GM23338 (cell line): Measurements from ENCODE around the gene STAT3. TPM values are rescaled to one million over a fixed set of nuclear protein-coding genes. Genes with fewer than 3 reads are reported as not detected.
A peak's percentile ranks its signal among the peaks of the same experiment; 100 is the strongest.

Experiments used
- ATAC-seq: fragments of 200-7000 bp; cut with Tn5 transposase; 3 replicates; pipeline ENCODE4 v1.9.1; 2020
- DNase-seq: peaks from one replicate; pipeline ENCODE4 v3.0.0-alpha.2; 2015; ENCODE audit warnings: low spot score
- H2AFZ ChIP-seq: fragments of 200-600 bp; sonication (generic); 2 replicates; pipeline ENCODE4 v1.8.0; 2016; ENCODE audit warnings: antibody characterized with exemption, mild to moderate bottlenecking, moderate library complexity
- H3F3A ChIP-seq: fragments of 200-600 bp; sonication (generic); replicated peaks from 2 replicates; pipeline ENCODE4 v1.8.0; 2017; ENCODE audit warnings: antibody characterized with exemption, mixed run types, low read depth
- H3K27ac ChIP-seq: fragments of 200-600 bp; sonication (generic); 2 replicates; pipeline ENCODE4 v1.6.1; 2016; ENCODE audit warnings: low read depth
- H3K27me3 ChIP-seq: fragments of 200-600 bp; sonication (generic); 2 replicates; pipeline ENCODE4 v1.8.0; 2016; ENCODE audit warnings: mild to moderate bottlenecking, mixed run types, moderate library complexity; ENCODE audit not compliant: insufficient read depth
- H3K36me3 ChIP-seq: fragments of 200-600 bp; sonication (generic); 2 replicates; pipeline ENCODE4 v1.8.0; 2016; ENCODE audit warnings: mild to moderate bottlenecking; ENCODE audit not compliant: insufficient read depth
- H3K4me1 ChIP-seq: fragments of 200-600 bp; sonication (generic); 2 replicates; pipeline ENCODE4 v1.8.0; 2016; ENCODE audit warnings: mild to moderate bottlenecking, moderate library complexity; ENCODE audit not compliant: insufficient read depth
- H3K4me2 ChIP-seq: fragments of 200-600 bp; sonication (generic); 2 replicates; pipeline ENCODE4 v1.7.1; 2017; ENCODE audit warnings: mixed run types
- H3K4me3 ChIP-seq: fragments of 200-600 bp; sonication (generic); 2 replicates; pipeline ENCODE4 v1.6.1; 2016; ENCODE audit warnings: mixed run types
- H3K79me2 ChIP-seq: fragments of 200-600 bp; sonication (generic); replicated peaks from 2 replicates; pipeline ENCODE4 v1.8.0; 2017; ENCODE audit warnings: mild to moderate bottlenecking; ENCODE audit not compliant: insufficient read depth
- H3K9me2 ChIP-seq: fragments of 200-600 bp; sonication (generic); 2 replicates; pipeline ENCODE4 v1.8.0; 2017; ENCODE audit not compliant: insufficient read depth
- H4K20me1 ChIP-seq: fragments of 200-600 bp; sonication (generic); replicated peaks from 2 replicates; pipeline ENCODE4 v1.8.0; 2017; ENCODE audit warnings: mild to moderate bottlenecking; ENCODE audit not compliant: insufficient read depth
- H3K27ac Mint-ChIP-seq: 2 replicates; pipeline ENCODE4 v1.8.0; 2020; ENCODE audit warnings: inconsistent platforms, mild to moderate bottlenecking, moderate library complexity, mixed read lengths
- H3K27me3 Mint-ChIP-seq: 3 replicates; pipeline ENCODE4 v1.8.0; 2022; ENCODE audit warnings: low read depth, mild to moderate bottlenecking, moderate library complexity, mixed read lengths, inconsistent platforms; ENCODE audit not compliant: insufficient read depth, poor library complexity
- H3K36me3 Mint-ChIP-seq: 3 replicates; pipeline ENCODE4 v1.8.0; 2021; ENCODE audit warnings: low read depth, mild to moderate bottlenecking, inconsistent platforms, moderate library complexity, mixed read lengths
- H3K4me1 Mint-ChIP-seq: 3 replicates; pipeline ENCODE4 v1.8.0; 2020; ENCODE audit warnings: mild to moderate bottlenecking, inconsistent platforms, mixed read lengths
- H3K4me3 Mint-ChIP-seq: 3 replicates; pipeline ENCODE4 v1.8.0; 2021; ENCODE audit warnings: moderate library complexity, mild to moderate bottlenecking, inconsistent platforms, mixed read lengths
- H3K9me3 Mint-ChIP-seq: 3 replicates; pipeline ENCODE4 v1.8.0; 2020; ENCODE audit warnings: moderate library complexity, mild to moderate bottlenecking, inconsistent platforms, mixed read lengths
- CREB1 ChIP-seq: fragments of 250-450 bp; sonication (Bioruptor Pico); IDR thresholded peaks from 2 replicates; pipeline ENCODE4 v1.5.0; 2020; ENCODE audit warnings: low read depth, mild to moderate bottlenecking, moderate library complexity
- EZH2 ChIP-seq: fragments of 200-600 bp; sonication (generic); IDR thresholded peaks from one replicate; pipeline ENCODE4 v1.8.0; 2017; ENCODE audit warnings: antibody characterized with exemption, mild to moderate bottlenecking, low read depth; ENCODE audit not compliant: unreplicated experiment
- EZH2phosphoT487 ChIP-seq: fragments of 200-600 bp; sonication (generic); IDR thresholded peaks from one replicate; pipeline ENCODE4 v1.8.1; 2018; ENCODE audit warnings: antibody characterized with exemption; ENCODE audit not compliant: unreplicated experiment
- JUNB ChIP-seq: IDR thresholded peaks from one replicate; pipeline ENCODE4 v1.6.1; 2016; ENCODE audit warnings: antibody characterized with exemption; ENCODE audit not compliant: unreplicated experiment
- POLR2AphosphoS5 ChIP-seq: IDR thresholded peaks from 2 replicates; pipeline ENCODE4 v1.6.1; 2016; ENCODE audit warnings: antibody characterized with exemption, low read depth
- STAT1 ChIP-seq: IDR thresholded peaks from one replicate; pipeline ENCODE4 v1.6.1; 2016; ENCODE audit warnings: antibody characterized with exemption; ENCODE audit not compliant: unreplicated experiment
- ZNF114 ChIP-seq: fragments of 250-450 bp; sonication (Bioruptor Pico); IDR thresholded peaks from 2 replicates; pipeline ENCODE4 v1.5.0; 2020; ENCODE audit warnings: mild to moderate bottlenecking, moderate library complexity
- ZNF331 ChIP-seq: fragments of 250-450 bp; sonication (Bioruptor Pico); IDR thresholded peaks from 2 replicates; pipeline ENCODE4 v1.5.0; 2020; ENCODE audit warnings: low read depth, mild to moderate bottlenecking, moderate library complexity
- ZNF462 ChIP-seq: fragments of 250-450 bp; sonication (Bioruptor Pico); IDR thresholded peaks from 2 replicates; pipeline ENCODE4 v1.5.0; 2020; ENCODE audit warnings: mild to moderate bottlenecking, moderate library complexity
- polyA plus RNA-seq: library from polyadenylated mRNA; unstranded; fragments of >200 nt; fragmentation: Nextera tagmentation; extraction: Ambion mirVana; gene quantifications from 2 replicates; pipeline ENCODE4 v1.2.1, GENCODE V29; 2016
- total RNA-seq: library from RNA; depleted of rRNA; stranded (reverse); fragments of >200 nt; shearing (Covaris generic); gene quantifications from 2 replicates; pipeline ENCODE4 v1.2.3, GENCODE V29; 2014
- TF ChIP-seq, protein P1 (sequence below): IDR thresholded peaks from one replicate; pipeline ENCODE4 v1.6.1; 2018; ENCODE audit warnings: antibody characterized with exemption; ENCODE audit not compliant: unreplicated experiment

STAT3 gene
- total and polyA plus RNA-seq, 2 experiments from 2014 or later = 49.5 to 78.0 TPM

DNA sequence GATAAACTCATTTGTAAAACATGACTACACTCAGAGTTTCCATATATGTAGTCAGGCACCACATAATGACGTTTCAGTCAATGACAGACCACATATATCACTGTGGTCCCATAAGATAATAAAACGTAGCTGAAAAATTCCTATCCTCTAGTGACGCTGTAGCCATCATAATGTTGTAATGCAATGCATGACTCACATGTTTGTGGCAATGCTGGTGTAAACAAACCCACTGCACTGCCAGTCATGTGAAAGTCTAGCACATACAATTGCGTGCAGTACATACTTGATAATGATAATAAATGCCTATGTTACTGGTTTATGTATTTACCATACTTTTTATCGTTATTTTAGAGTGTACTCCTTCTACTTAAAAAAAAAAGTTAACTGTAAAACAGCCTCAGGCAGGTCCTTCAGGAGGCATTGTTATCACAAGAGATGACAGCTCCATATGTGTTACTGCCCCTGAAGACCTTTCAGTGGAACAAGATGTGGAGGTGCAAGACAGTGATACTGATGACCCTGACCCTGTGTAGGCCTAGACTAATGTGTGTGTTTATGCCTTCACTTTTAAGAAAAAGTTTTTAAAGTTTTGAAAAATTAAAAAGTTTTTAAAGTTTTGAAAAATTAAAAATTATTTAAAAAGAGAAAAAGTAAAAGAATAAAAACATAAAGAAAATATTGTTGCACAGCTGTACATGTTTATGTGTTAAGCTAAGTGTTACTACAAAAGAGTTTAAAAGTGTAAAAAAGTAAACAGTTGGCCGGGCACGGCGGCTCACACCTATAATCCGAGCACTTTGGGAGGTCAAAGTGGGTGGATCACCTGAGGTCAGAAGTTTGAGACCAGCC is 121.1 kb downstream of the STAT3 start:
- Histone ChIP-seq H3K36me3 (no peaks in the 10 kb centered on the region), H3K27me3 (no peaks in the 10 kb centered on the region), H4K20me1 (peaks cover 9% of the 10 kb centered on the region; the same call in 1 of the 2 replicates), H3K79me2 (peaks cover 85% of the 10 kb centered on the region), H3K9me2 (no peaks in the 10 kb centered on the region), H3K4me3 (no peak overlapping the region), H2AFZ (no peak overlapping the region), H3K4me2 (no peak overlapping the region), H3K27ac (no peak overlapping the region), H3F3A (no peaks in the 10 kb centered on the region), H3K4me1 (peaks cover 16% of the 10 kb centered on the region)
- Mint-ChIP-seq H3K36me3 (peaks cover 3% of the 10 kb centered on the region; the same call in 1 of the 3 replicates), H3K4me3 (no peak overlapping the region), H3K9me3 (no peaks in the 10 kb centered on the region; the same call in 2 of the 3 replicates), H3K27ac (no peak overlapping the region), H3K27me3 (peaks cover 3% of the 10 kb centered on the region), H3K4me1 (peaks cover 18% of the 10 kb centered on the region)
- TF ChIP-seq POLR2AphosphoS5 = no peak
- DNase-seq = no peak
- no peak for ATAC-seq

GRCh38 chr17:42266462-42266861 is 121.8 kb downstream of the STAT3 start:
- H3K27ac Mint-ChIP-seq = 0 out of 2 replicates have a peak overlapping the region, but pooled peaks have one; percentile 50
- ATAC-seq (no peak), DNase-seq (no peak)
- no peak overlapping the region for H2AFZ ChIP-seq
- H3K27me3 Mint-ChIP-seq = peaks cover 3% of the 10 kb centered on the region
- H3F3A ChIP-seq = no peaks in the 10 kb centered on the region
- no peaks in the 10 kb centered on the region for H3K27me3 ChIP-seq
- no peak overlapping the region for H3K27ac ChIP-seq
- peaks cover 9% of the 10 kb centered on the region; the same call in 1 of the 2 replicates for H4K20me1 ChIP-seq
- peaks cover 3% of the 10 kb centered on the region; the same call in 1 of the 3 replicates for H3K36me3 Mint-ChIP-seq
- no peak overlapping the region for H3K4me3 ChIP-seq
- H3K9me2 ChIP-seq = no peaks in the 10 kb centered on the region
- H3K4me2 ChIP-seq = no peak overlapping the region
- H3K36me3 ChIP-seq = no peaks in the 10 kb centered on the region
- no peaks in the 10 kb centered on the region; the same call in 2 of the 3 replicates for H3K9me3 Mint-ChIP-seq
- peaks cover 9% of the 10 kb centered on the region for H3K4me1 ChIP-seq
- H3K4me1 Mint-ChIP-seq = peaks cover 11% of the 10 kb centered on the region
- peaks cover 78% of the 10 kb centered on the region for H3K79me2 ChIP-seq
- H3K4me3 Mint-ChIP-seq = no peak overlapping the region
- no peak for TF ChIP-seq ZNF462 (CRISPR knock-in tag)
- TF ChIP-seq JUNB = no peak
- TF ChIP-seq STAT1 = no peak
- TF ChIP-seq EZH2 = no peak
- no peak for TF ChIP-seq POLR2AphosphoS5
- TF ChIP-seq, protein P1, sequence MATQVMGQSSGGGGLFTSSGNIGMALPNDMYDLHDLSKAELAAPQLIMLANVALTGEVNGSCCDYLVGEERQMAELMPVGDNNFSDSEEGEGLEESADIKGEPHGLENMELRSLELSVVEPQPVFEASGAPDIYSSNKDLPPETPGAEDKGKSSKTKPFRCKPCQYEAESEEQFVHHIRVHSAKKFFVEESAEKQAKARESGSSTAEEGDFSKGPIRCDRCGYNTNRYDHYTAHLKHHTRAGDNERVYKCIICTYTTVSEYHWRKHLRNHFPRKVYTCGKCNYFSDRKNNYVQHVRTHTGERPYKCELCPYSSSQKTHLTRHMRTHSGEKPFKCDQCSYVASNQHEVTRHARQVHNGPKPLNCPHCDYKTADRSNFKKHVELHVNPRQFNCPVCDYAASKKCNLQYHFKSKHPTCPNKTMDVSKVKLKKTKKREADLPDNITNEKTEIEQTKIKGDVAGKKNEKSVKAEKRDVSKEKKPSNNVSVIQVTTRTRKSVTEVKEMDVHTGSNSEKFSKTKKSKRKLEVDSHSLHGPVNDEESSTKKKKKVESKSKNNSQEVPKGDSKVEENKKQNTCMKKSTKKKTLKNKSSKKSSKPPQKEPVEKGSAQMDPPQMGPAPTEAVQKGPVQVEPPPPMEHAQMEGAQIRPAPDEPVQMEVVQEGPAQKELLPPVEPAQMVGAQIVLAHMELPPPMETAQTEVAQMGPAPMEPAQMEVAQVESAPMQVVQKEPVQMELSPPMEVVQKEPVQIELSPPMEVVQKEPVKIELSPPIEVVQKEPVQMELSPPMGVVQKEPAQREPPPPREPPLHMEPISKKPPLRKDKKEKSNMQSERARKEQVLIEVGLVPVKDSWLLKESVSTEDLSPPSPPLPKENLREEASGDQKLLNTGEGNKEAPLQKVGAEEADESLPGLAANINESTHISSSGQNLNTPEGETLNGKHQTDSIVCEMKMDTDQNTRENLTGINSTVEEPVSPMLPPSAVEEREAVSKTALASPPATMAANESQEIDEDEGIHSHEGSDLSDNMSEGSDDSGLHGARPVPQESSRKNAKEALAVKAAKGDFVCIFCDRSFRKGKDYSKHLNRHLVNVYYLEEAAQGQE = no peak
- TF ChIP-seq ZNF331 (CRISPR knock-in tag) = no peak
- no peak for TF ChIP-seq ZNF114 (CRISPR knock-in tag)
- no peak for TF ChIP-seq CREB1 (CRISPR knock-in tag)
- no peak for TF ChIP-seq EZH2phosphoT487
